ENCODE data around the gene RPL37A.

The RPL37A gene

DNA sequence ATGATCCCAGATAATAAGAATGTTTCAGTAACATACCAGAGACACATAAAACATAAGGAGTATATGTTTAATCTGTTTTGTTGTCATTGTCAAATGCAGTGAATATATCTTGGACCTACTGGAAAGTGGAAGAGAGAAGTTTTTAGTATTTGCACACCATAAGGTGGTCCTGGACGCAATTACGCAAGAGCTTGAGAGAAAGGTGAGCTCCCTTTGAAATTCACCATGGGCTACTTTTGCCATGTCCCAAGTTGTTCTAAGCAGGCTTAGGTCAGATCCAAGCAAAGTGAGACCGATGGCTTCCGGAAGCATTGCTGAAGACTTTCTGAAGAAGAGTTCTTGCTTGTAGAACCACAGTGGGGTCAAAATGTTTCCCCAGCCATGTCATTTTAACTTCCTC is 30.8 kb upstream of the RPL37A start:
- no peak for TF ChIP-seq ESRRG (CRISPR knock-in tag; IDR thresholded peaks at IDR 0.05)
- TF ChIP-seq, protein P1, sequence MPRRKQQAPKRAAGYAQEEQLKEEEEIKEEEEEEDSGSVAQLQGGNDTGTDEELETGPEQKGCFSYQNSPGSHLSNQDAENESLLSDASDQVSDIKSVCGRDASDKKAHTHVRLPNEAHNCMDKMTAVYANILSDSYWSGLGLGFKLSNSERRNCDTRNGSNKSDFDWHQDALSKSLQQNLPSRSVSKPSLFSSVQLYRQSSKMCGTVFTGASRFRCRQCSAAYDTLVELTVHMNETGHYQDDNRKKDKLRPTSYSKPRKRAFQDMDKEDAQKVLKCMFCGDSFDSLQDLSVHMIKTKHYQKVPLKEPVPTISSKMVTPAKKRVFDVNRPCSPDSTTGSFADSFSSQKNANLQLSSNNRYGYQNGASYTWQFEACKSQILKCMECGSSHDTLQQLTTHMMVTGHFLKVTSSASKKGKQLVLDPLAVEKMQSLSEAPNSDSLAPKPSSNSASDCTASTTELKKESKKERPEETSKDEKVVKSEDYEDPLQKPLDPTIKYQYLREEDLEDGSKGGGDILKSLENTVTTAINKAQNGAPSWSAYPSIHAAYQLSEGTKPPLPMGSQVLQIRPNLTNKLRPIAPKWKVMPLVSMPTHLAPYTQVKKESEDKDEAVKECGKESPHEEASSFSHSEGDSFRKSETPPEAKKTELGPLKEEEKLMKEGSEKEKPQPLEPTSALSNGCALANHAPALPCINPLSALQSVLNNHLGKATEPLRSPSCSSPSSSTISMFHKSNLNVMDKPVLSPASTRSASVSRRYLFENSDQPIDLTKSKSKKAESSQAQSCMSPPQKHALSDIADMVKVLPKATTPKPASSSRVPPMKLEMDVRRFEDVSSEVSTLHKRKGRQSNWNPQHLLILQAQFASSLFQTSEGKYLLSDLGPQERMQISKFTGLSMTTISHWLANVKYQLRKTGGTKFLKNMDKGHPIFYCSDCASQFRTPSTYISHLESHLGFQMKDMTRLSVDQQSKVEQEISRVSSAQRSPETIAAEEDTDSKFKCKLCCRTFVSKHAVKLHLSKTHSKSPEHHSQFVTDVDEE (CRISPR knock-in tag; IDR thresholded peaks at IDR 0.05): no peak
- no peak for TF ChIP-seq SNAI2 (CRISPR knock-in tag; IDR thresholded peaks at IDR 0.05)
- no peak for TF ChIP-seq CSDC2 (CRISPR knock-in tag; IDR thresholded peaks at IDR 0.05)
- no peak for TF ChIP-seq ISL1 (CRISPR knock-in tag; IDR thresholded peaks at IDR 0.05)
- TF ChIP-seq GLIS3 (CRISPR knock-in tag; IDR thresholded peaks at IDR 0.05): no peak
- TF ChIP-seq, protein P2, sequence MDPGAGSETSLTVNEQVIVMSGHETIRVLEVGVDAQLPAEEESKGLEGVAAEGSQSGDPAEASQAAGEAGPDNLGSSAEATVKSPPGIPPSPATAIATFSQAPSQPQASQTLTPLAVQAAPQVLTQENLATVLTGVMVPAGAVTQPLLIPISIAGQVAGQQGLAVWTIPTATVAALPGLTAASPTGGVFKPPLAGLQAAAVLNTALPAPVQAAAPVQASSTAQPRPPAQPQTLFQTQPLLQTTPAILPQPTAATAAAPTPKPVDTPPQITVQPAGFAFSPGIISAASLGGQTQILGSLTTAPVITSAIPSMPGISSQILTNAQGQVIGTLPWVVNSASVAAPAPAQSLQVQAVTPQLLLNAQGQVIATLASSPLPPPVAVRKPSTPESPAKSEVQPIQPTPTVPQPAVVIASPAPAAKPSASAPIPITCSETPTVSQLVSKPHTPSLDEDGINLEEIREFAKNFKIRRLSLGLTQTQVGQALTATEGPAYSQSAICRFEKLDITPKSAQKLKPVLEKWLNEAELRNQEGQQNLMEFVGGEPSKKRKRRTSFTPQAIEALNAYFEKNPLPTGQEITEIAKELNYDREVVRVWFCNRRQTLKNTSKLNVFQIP (CRISPR knock-in tag; IDR thresholded peaks at IDR 0.05; ENCODE audit: borderline replicate concordance, low read depth): no peak
- no peak for ATAC-seq

DNA sequence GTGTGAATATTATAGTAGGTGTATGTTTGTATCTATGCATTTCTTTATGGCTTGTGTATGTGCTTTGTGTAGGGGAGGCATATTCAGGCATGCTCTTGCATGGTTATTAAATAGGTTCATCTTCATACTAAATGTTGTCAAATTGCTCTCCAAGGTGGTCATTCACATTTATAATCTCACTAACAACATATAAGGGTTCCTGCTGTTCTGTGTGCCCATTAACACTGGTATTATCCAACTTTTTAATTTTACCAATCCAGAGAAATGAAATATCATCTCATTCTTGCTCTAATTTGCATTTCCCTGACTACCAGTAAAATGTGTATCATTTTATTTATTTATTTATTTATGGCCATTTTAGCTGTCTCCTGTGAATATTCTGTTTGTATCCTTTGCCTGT is 29.0 kb upstream of the RPL37A start:
- TF ChIP-seq ZFP30 (CRISPR knock-in tag; IDR thresholded peaks at IDR 0.05) (no peak), ISL1 (CRISPR knock-in tag; IDR thresholded peaks at IDR 0.05) (no peak), GLIS3 (CRISPR knock-in tag; IDR thresholded peaks at IDR 0.05) (no peak), TCF4 (CRISPR knock-in tag; IDR thresholded peaks at IDR 0.05; ENCODE audit: borderline replicate concordance) (no peak)
- ATAC-seq: no peak

DNA sequence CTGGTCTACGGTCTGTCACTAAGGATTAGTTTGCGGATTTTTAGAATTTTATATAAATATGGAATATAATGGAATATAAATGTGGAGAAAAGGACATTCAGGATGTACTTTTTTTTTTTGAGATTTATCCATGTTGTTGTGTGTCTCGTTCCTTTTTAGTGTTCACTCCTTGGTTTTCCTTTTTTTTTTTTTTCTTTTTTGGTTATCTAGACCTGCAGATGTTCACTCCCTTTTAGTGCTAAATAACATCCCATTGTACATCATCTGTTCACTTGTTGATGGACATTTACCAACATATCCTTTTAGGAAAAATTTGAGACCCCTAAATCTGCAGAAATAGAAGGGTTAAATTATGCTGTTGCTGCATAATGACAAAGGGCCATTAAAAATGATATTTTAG is 25.5 kb upstream of the RPL37A start:
- TF ChIP-seq ZC3H10 (CRISPR knock-in tag; IDR thresholded peaks at IDR 0.05): no peak
- no peak for ATAC-seq

DNA sequence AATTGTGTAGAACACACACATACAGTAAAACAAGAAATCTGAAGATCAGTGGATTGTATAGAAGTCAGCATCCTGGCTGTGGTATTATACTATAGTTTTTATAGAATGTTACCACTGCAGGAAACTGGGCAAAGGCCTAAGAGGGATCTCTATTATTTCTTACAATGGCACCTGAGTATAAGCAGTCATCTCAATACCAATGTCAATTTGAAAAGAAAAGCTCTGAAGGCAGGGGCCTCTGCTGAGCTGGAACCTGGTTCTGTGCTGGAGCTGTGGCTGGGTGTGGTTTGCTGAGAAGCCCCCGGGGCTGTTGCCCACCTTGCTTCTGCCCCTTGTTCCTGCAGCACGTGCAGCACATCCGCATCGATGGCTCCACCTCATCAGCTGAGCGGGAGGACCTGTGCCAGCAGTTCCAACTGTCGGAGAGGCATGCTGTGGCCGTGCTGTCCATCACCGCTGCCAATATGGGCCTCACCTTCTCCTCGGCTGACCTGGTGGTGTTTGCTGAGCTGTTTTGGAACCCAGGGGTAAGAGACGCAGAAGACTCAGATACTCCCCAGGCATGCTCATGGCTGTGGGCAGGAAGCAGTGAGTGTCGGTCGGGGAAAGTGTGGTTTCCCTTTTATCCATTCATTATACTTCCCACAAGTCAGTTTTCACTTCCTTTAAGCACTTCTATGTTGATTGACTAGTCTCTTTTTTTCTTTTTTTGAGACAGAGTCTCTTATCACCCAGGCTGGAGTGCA is 23.5 kb upstream of the RPL37A start:
- TF ChIP-seq ZNF565 (CRISPR knock-in tag; conservative IDR thresholded peaks at IDR 0.05; ENCODE audit: low read depth) (no peak), ARNTL (CRISPR knock-in tag; IDR thresholded peaks at IDR 0.05; ENCODE audit: borderline replicate concordance, low read depth) (no peak), OSR1 (CRISPR knock-in tag; IDR thresholded peaks at IDR 0.05) (no peak), ISL1 (CRISPR knock-in tag; IDR thresholded peaks at IDR 0.05) (no peak), CSDC2 (CRISPR knock-in tag; IDR thresholded peaks at IDR 0.05) (no peak), ZNF70 (CRISPR knock-in tag; IDR thresholded peaks at IDR 0.05) (no peak), ZFP3 (CRISPR knock-in tag; IDR thresholded peaks at IDR 0.05) (no peak), TOX (CRISPR knock-in tag; IDR thresholded peaks at IDR 0.05; ENCODE audit: borderline replicate concordance) (no peak), BACH2 (CRISPR knock-in tag; IDR thresholded peaks at IDR 0.05; ENCODE audit: borderline replicate concordance) (no peak), GLIS3 (CRISPR knock-in tag; IDR thresholded peaks at IDR 0.05) (no peak), PPARA (CRISPR knock-in tag; IDR thresholded peaks at IDR 0.05; ENCODE audit: borderline replicate concordance) (no peak), ZNF8 (CRISPR knock-in tag; IDR thresholded peaks at IDR 0.05) (no peak), SNAI2 (CRISPR knock-in tag; IDR thresholded peaks at IDR 0.05) (no peak), ZFP30 (CRISPR knock-in tag; IDR thresholded peaks at IDR 0.05) (no peak)
- TF ChIP-seq, protein P3, sequence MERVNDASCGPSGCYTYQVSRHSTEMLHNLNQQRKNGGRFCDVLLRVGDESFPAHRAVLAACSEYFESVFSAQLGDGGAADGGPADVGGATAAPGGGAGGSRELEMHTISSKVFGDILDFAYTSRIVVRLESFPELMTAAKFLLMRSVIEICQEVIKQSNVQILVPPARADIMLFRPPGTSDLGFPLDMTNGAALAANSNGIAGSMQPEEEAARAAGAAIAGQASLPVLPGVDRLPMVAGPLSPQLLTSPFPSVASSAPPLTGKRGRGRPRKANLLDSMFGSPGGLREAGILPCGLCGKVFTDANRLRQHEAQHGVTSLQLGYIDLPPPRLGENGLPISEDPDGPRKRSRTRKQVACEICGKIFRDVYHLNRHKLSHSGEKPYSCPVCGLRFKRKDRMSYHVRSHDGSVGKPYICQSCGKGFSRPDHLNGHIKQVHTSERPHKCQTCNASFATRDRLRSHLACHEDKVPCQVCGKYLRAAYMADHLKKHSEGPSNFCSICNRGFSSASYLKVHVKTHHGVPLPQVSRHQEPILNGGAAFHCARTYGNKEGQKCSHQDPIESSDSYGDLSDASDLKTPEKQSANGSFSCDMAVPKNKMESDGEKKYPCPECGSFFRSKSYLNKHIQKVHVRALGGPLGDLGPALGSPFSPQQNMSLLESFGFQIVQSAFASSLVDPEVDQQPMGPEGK (CRISPR knock-in tag; IDR thresholded peaks at IDR 0.05; ENCODE audit: borderline replicate concordance): no peak
- TF ChIP-seq, protein P1 (CRISPR knock-in tag; IDR thresholded peaks at IDR 0.05): no peak
- TF ChIP-seq, protein P2 (CRISPR knock-in tag; IDR thresholded peaks at IDR 0.05; ENCODE audit: borderline replicate concordance, low read depth): no peak
- TF ChIP-seq, protein P4, sequence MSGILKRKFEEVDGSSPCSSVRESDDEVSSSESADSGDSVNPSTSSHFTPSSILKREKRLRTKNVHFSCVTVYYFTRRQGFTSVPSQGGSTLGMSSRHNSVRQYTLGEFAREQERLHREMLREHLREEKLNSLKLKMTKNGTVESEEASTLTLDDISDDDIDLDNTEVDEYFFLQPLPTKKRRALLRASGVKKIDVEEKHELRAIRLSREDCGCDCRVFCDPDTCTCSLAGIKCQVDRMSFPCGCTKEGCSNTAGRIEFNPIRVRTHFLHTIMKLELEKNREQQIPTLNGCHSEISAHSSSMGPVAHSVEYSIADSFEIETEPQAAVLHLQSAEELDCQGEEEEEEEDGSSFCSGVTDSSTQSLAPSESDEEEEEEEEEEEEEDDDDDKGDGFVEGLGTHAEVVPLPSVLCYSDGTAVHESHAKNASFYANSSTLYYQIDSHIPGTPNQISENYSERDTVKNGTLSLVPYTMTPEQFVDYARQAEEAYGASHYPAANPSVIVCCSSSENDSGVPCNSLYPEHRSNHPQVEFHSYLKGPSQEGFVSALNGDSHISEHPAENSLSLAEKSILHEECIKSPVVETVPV (CRISPR knock-in tag; IDR thresholded peaks at IDR 0.05): no peak
- TF ChIP-seq, protein P5, sequence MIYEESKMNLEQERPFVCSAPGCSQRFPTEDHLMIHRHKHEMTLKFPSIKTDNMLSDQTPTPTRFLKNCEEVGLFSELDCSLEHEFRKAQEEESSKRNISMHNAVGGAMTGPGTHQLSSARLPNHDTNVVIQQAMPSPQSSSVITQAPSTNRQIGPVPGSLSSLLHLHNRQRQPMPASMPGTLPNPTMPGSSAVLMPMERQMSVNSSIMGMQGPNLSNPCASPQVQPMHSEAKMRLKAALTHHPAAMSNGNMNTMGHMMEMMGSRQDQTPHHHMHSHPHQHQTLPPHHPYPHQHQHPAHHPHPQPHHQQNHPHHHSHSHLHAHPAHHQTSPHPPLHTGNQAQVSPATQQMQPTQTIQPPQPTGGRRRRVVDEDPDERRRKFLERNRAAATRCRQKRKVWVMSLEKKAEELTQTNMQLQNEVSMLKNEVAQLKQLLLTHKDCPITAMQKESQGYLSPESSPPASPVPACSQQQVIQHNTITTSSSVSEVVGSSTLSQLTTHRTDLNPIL (CRISPR knock-in tag; IDR thresholded peaks at IDR 0.05; ENCODE audit: low read depth): no peak
- ATAC-seq: no peak
